Skin epidermis (tissue), 12 donors: ENCODE results near the gene ZNF775.

ENCODE experiments used
- H3K27ac ChIP-seq, 21 experiments: fragments of 200-600 bp; sonication (generic) in 11 of 21; one replicate each; pipeline ENCODE4 v1.5.0; 2020; ENCODE audit warnings: mild to moderate bottlenecking in 3 of 21, inconsistent platforms in 2 of 21, moderate library complexity in 2 of 21
- H3K4me3 ChIP-seq, 7 experiments: fragments of 200-600 bp; sonication (generic) in 2 of 7; one replicate each; pipeline ENCODE4 v1.5.0; 2020; ENCODE audit warnings: inconsistent platforms in 2 of 7, mild to moderate bottlenecking in 2 of 7, moderate library complexity in 1 of 7

Gene ZNF775

GRCh38 chr7:150396851-150397260 is 17.7 kb downstream of the ZNF775 start:
- no peak overlapping the region for H3K27ac ChIP-seq
- no peak overlapping the region for H3K4me3 ChIP-seq

GRCh38 chr7:150397346-150398107 is 18.4 kb downstream of the ZNF775 start:
- H3K4me3 ChIP-seq, result no peak overlapping the region

DNA sequence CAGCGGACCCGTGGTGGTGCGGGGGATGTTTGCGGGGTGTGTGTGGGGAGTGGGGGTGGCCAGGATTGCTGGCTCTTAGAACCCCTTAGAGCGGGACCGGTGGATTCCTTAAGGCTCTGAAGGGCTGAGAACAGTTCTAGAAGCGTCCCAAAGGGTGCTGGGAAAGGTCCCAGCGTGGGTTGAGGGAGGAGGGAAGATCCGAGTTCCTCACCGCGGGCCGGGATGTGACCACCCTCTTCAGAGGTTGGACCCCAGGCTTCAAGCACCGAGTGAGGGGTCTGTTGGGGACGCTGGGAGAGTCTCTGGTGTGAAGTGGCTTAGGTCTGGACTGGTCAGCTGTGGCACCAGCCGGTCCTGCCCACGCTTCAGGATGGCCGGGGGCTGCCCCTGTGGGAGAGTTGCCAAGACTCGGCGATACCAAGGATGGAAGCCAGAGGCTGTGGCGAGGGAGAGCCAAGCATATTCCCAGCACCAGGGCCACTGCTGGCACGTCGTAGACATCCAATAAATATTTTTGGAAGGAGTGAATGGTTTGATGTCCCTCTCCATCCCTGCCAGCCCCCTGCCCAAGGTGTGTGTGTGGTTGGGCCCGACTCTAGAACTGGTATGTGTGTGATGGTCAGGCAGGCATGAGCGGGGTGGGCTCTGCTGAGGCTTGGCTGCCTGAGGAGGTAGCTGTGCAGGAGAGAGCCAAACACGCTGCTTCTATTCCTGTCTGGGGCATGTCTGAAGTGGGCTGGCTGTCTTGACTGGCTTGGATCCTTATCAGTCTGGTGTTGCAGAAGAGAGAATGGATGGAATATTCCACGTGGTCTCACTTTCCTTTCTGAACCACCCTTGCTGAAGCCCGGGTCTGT is 19.2 kb downstream of the ZNF775 start:
- Histone ChIP-seq H3K4me3 (no peak overlapping the region), H3K27ac (peak overlapping the region in 1 of 21 experiments; percentile 5)

More at GRCh38 chr7:150397346-150398107, 18.4 kb downstream of the ZNF775 start:
- no peak overlapping the region for H3K27ac ChIP-seq

DNA sequence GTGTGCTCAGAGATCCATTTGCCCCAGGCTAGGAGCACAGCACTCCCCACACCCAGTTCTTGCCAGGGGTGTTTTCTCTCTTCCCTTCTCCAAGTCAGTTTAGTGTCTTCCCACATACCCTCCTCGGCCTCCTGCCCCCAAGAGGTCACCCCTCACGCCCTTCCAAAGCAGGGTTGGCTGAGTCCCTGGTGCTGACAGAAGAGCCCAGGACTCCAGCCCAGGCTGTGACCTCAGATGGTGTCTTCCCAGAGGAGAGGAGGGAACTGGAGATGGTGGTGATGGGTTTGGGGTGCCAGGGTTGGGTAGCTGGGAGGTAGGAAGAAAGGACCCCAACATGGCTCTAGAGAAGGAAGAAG is 19.8 kb downstream of the ZNF775 start:
- H3K4me3 ChIP-seq, result no peak overlapping the region
- H3K27ac ChIP-seq, result peak overlapping the region in 2 of 21 experiments; percentile 5 to 35

GRCh38 chr7:150399421-150400007 is 20.4 kb downstream of the ZNF775 start:
- Histone ChIP-seq H3K27ac (peak overlapping the region in 1 of 21 experiments; percentile 35), H3K4me3 (no peak overlapping the region)

GRCh38 chr7:150400008-150400787 is 21.1 kb downstream of the ZNF775 start:
- H3K4me3 ChIP-seq, result no peak overlapping the region
- H3K27ac ChIP-seq, result no peak overlapping the region

DNA sequence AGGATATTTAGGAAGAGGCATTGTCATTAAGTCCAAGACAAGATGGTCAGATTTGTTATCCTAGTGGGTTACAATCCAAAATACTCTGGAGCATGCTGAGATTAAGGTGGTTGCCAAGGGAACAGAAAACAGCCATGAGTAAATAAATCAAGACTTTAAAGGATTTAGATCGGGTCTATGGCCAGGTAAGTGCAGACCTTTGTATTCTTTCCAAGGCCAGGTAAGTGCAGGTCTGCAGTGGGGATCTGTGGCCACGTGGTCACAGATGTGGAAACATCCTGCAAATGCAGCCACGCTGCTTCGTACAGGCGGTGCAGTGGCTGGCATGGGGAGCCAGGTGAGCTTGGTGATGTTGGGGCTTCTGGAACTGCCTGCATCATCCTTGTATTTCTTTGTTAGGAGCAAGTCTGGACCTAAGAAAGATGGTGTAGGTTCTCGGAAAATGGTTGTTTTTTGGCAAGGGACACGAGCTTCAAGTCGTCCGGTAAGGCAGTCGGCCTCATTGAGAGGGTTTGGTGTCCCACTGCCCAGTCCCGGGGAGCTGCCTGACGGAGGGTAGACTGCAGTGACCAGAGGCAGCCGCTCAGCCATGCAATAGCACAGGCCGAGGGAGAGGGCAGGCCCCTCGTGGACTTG is 21.8 kb downstream of the ZNF775 start:
- no peak overlapping the region for H3K4me3 ChIP-seq
- no peak overlapping the region for H3K27ac ChIP-seq

DNA sequence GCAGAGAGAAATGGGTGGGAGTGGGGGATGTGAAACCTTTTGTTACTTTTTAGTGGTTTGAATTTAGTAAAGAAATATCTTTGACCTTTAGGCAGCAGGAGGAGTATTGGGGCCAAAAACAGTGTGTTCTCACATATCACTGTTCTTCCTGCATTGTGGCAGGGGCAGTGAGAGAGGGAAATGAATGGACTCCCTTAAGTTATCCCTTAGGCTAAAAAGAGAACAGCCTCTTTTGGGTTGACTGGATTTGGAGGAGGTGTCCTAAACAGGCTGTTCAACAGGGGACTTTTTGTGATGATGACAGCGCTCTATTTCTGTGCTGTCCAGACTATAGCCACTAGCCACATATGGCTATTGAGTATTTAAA is 22.3 kb downstream of the ZNF775 start:
- Histone ChIP-seq H3K4me3 (no peak overlapping the region), H3K27ac (no peak overlapping the region)

GRCh38 chr7:150401861-150402631 is 22.9 kb downstream of the ZNF775 start:
- Histone ChIP-seq H3K27ac (no peak overlapping the region), H3K4me3 (no peak overlapping the region)

- Histone ChIP-seq H3K4me3 (no peak overlapping the region), H3K27ac (no peak overlapping the region)
These were observed 23.7 kb downstream of the ZNF775 start for GRCh38 chr7:150402671-150403321.

DNA sequence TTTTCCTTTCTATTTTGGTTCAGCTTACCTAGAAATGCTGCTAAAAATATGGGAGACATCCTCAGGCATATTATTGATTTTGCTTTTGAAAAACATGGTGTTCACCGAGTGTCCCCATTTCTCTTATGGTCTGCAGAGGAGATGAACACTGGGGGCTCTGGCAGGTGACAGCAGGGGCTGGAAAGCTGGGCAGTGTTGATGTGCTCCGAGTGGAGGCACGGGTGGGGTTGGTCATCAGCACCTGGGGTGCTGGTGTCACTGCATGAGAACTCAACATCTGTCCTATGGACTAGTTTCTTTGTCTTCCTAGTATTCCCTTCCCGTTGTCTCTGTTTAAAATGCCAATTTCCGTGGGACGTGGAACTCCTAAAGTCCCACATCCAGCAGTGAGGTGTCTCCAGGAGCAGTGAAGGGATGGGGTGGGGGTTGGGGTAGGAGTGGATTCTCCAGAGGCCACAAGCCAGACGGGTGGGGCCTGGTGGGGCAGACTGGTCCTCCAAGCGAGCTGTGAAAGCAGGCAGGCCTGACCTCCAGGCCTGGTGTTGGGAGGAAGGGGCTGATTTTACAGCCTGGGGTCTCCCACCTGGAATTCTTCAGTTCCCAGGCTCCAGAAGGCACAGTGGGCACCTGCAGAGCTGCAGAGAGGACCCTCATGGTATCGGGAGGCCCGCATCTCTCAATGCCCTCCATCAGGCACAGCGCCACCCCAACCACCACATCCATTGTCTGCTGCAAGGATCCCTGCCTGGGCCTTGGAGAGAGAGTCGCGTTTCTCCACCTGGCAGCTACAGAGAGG is 24.4 kb downstream of the ZNF775 start:
- Histone ChIP-seq H3K4me3 (no peak overlapping the region), H3K27ac (peak overlapping the region in 18 of 21 experiments; percentile 18 to 99 (median 94))

- peak overlapping the region; percentile 84 to 99 (median 94) for H3K27ac ChIP-seq
- H3K4me3 ChIP-seq, result peak overlapping the region; percentile 50 to 82 (median 59)
These were observed 25.2 kb downstream of the ZNF775 start for GRCh38 chr7:150404172-150404804.

GRCh38 chr7:150404805-150405583 is 25.9 kb downstream of the ZNF775 start:
- Histone ChIP-seq H3K4me3 (peak overlapping the region; percentile 50 to 82 (median 59)), H3K27ac (peak overlapping the region; percentile 84 to 99 (median 94))

GRCh38 chr7:150405584-150406311 is 26.6 kb downstream of the ZNF775 start:
- peak overlapping the region; percentile 42 to 99 (median 94) for H3K27ac ChIP-seq
- peak overlapping the region; percentile 50 to 82 (median 59) for H3K4me3 ChIP-seq

GRCh38 chr7:150406312-150406566 is 27.1 kb downstream of the ZNF775 start:
- Histone ChIP-seq H3K4me3 (peak overlapping the region; percentile 50 to 82 (median 59)), H3K27ac (peak overlapping the region in 19 of 21 experiments; percentile 62 to 99 (median 94))
